Heart left ventricle (tissue), 13 donors: ENCODE measurements around the gene ANKK1.

Experiments used
- CTCF ChIP-seq, 12 donors: fragments of 200-600 bp; sonication (generic) in 4 of 12; IDR thresholded peaks; one replicate each; pipeline versions ENCODE4 v1.5.0 to v1.8.0; 2018 to 2022; ENCODE audit warnings: antibody characterized with exemption in 12 of 12, mild to moderate bottlenecking in 5 of 12
- POLR2A ChIP-seq, 2 donors: fragments of 450-650 bp; IDR thresholded peaks; one replicate each; pipeline ENCODE4 v1.6.1; 2017; ENCODE audit warnings: antibody characterized with exemption in 2 of 2, mild to moderate bottlenecking in 2 of 2, moderate library complexity in 2 of 2
- donor health status: ischemic (EF 13 %, LVEDD 7.1; RV severe dilation, severe dysfunction).
- donor health status: DM: no; HTN: yes; CAD: no.
- donor health status: DM: no; HTN: no; CAD: no.
- donor health status: ischemic (EF 25% LVEDD 6.9; RV normal size, moderate dysfunction).
- donor health status: ischemic (EF 25% LVEDD 5.7; RV mildly dilated, moderate dysfunction).
- donor health status: ischemic (EF 35%, LVEDD 5.7; RV mildly dilated, moderate dysfunction).
- donor health status: nonischemic (EF 11% LVEDD 7.7; RV severe dilation, severe dysfunction).
- donor health status: DM: yes; HTN: yes; CAD: no.
- donor health status: PGD.
- donor health status: ischemic (EF 29% LVEDD 5.4; RV normal size, mild dysfunction).
- donor health status: nonischemic (EF 23%, LVEDD 6.1; RV moderate dilation, normal function).

GRCh38 chr11:113400631-113401230 lies 13.2 kb downstream of the ANKK1 start:
- no peak for TF ChIP-seq CTCF (IDR thresholded peaks at IDR 0.05)
- TF ChIP-seq POLR2A (IDR thresholded peaks at IDR 0.05), result no peak
